Endothelial cell of umbilical vein (primary cell): Measurements from ENCODE around the gene AGBL4. TPM values are rescaled to one million over a fixed set of nuclear protein-coding genes. Genes with fewer than 3 reads are reported as not detected.

Experiments
- BruUV-seq: library from RNA; stranded (reverse); fragments of 400-500 nt; replicated peaks from 2 replicates; lab custom pipeline; 2021; lab: Mats Ljungman, UMichigan
- CTCF ChIA-PET: fragments of 300-600, 350-600 bp; sonication (Branson Sonifier 250); formaldehyde crosslinking; loops from one replicate; lab custom pipeline; 2021; ENCODE audit warnings: antibody characterized with exemption, inconsistent platforms; lab: Charles Lee
- POLR2A ChIA-PET: fragments of 300-600, 350-600 bp; sonication (Branson Sonifier 250); formaldehyde crosslinking; loops from one replicate; lab custom pipeline; 2021; ENCODE audit warnings: antibody characterized with exemption, inconsistent platforms; lab: Charles Lee
- DNase-seq: peaks from one replicate; pipeline ENCODE4 v3.0.0-alpha.2; 2011; ENCODE audit warnings: low read depth, low spot score
- FAIRE-seq: peaks from 2 replicates; lab custom pipeline; 2011; peaks lifted over from hg19 to GRCh38; lab: Jason Lieb, UNC
- H2AFZ ChIP-seq: 2 replicates; pipeline ENCODE4 v1.6.0; 2012; ENCODE audit warnings: low read depth, low read length, control low read depth, inconsistent platforms
- H3K27ac ChIP-seq: 2 replicates; pipeline ENCODE4 v1.5.1; 2011; ENCODE audit warnings: low read depth, mild to moderate bottlenecking, control low read depth, low read length, moderate library complexity; ENCODE audit not compliant: insufficient read depth
- H3K27me3 ChIP-seq, 2 experiments: 2 replicates each; pipeline versions ENCODE4 v1.6.0 to v1.6.1; 2011; ENCODE audit warnings: low read length in 2 of 2, mixed read lengths in 1 of 2; ENCODE audit not compliant: control insufficient read depth in 2 of 2, insufficient read depth in 2 of 2
- H3K36me3 ChIP-seq, 2 experiments: 2 replicates in 1 of 2; 3 replicates in 1 of 2; pipeline ENCODE4 v1.5.1; 2011; ENCODE audit warnings: low read length in 2 of 2, mild to moderate bottlenecking in 1 of 2, moderate library complexity in 1 of 2; ENCODE audit not compliant: control insufficient read depth in 2 of 2, insufficient read depth in 2 of 2; ENCODE audit errors: extremely low read depth in 1 of 2
- H3K4me1 ChIP-seq: 3 replicates; pipeline ENCODE4 v1.5.1; 2011; ENCODE audit warnings: mild to moderate bottlenecking, low read length; ENCODE audit not compliant: control insufficient read depth, insufficient read depth; ENCODE audit errors: extremely low read depth
- H3K4me2 ChIP-seq: 2 replicates; pipeline ENCODE4 v1.6.1; 2011; ENCODE audit warnings: low read length, control low read depth, mixed read lengths; ENCODE audit not compliant: insufficient read depth
- H3K4me3 ChIP-seq, 3 experiments: fragments of 200-600 bp in 1 of 3; sonication (generic), shearing (Covaris generic) in 1 of 3; replicated peaks in 1 of 3; 2 replicates each; pipeline ENCODE4 v1.5.1; 2011 to 2016; ENCODE audit warnings: control low read depth in 3 of 3, low read length in 3 of 3, mild to moderate bottlenecking in 2 of 3, inconsistent platforms in 1 of 3, low read depth in 1 of 3, moderate library complexity in 1 of 3; ENCODE audit not compliant: insufficient read depth in 1 of 3
- H3K79me2 ChIP-seq: 2 replicates; pipeline ENCODE4 v1.6.0; 2012; ENCODE audit warnings: low read length, inconsistent platforms; ENCODE audit not compliant: control insufficient read depth, insufficient read depth
- H3K9ac ChIP-seq: replicated peaks from 2 replicates; pipeline ENCODE3; 2011; ENCODE audit warnings: low read length, control low read depth; ENCODE audit not compliant: insufficient read depth; ENCODE audit errors: extremely low read depth
- H3K9me1 ChIP-seq: replicated peaks from 3 replicates; pipeline ENCODE4 v1.6.0; 2011; ENCODE audit warnings: mild to moderate bottlenecking, low read length; ENCODE audit not compliant: control insufficient read depth, insufficient read depth; ENCODE audit errors: extremely low read depth
- H3K9me3 ChIP-seq: replicated peaks from 2 replicates; pipeline ENCODE4 v1.5.1; 2012; ENCODE audit warnings: low read length, inconsistent platforms; ENCODE audit not compliant: control insufficient read depth, insufficient read depth
- H4K20me1 ChIP-seq: replicated peaks from 2 replicates; pipeline ENCODE3; 2011; ENCODE audit warnings: mild to moderate bottlenecking, low read length; ENCODE audit not compliant: control insufficient read depth, insufficient read depth; ENCODE audit errors: extremely low read depth
- EZH2 ChIP-seq: IDR thresholded peaks from 2 replicates; pipeline ENCODE4 v1.6.1; 2012; ENCODE audit warnings: borderline replicate concordance, low read depth, mild to moderate bottlenecking, moderate library complexity, low read length, inconsistent platforms; ENCODE audit not compliant: severe bottlenecking
- FOS ChIP-seq: IDR thresholded peaks from 2 replicates; pipeline ENCODE4 v1.6.1; 2011; ENCODE audit warnings: mild to moderate bottlenecking, low read length, moderate library complexity, borderline replicate concordance; ENCODE audit not compliant: insufficient read depth
- GATA2 ChIP-seq: IDR thresholded peaks from 2 replicates; pipeline ENCODE4 v1.7.0; 2011; ENCODE audit warnings: low read depth, mild to moderate bottlenecking, moderate library complexity, mixed read lengths, low read length; ENCODE audit not compliant: insufficient read length, insufficient read depth
- JUN ChIP-seq: IDR thresholded peaks from 2 replicates; pipeline ENCODE4 v1.6.1; 2011; ENCODE audit warnings: borderline replicate concordance, low read depth; ENCODE audit not compliant: insufficient read length, insufficient read depth
- MYC ChIP-seq: IDR thresholded peaks from one replicate; pipeline ENCODE4 v1.6.1; 2011; ENCODE audit warnings: mild to moderate bottlenecking, low read depth, low read length
- POLR2A ChIP-seq: IDR thresholded peaks from 2 replicates; pipeline ENCODE4 v1.6.1; 2012; ENCODE audit warnings: low read depth, mild to moderate bottlenecking, control low read depth, low read length
- POLR2AphosphoS5 ChIP-seq: IDR thresholded peaks from 2 replicates; pipeline ENCODE4 v1.6.1; 2012; ENCODE audit warnings: low read depth, mild to moderate bottlenecking, control low read depth, low read length, moderate library complexity; ENCODE audit not compliant: insufficient read depth
- dilution Hi-C: fragments of 300-500 bp; cut with MboI; formaldehyde crosslinking; loops from one replicate; pipeline ENCODE4 v1.15.0; 2019; ENCODE audit warnings: low sequenced_read_pairs; ENCODE audit not compliant: extremely low pct_ligation_motif_present
- intact Hi-C: fragments of 100-400 bp; cut with micrococcal nuclease; formaldehyde crosslinking; loops from one replicate; pipeline ENCODE4 v1.10.0; 2022
- polyA plus RNA-seq, 4 experiments: library from polyadenylated mRNA; depleted of rRNA in 3 of 4; stranded (reverse) in 3 of 4; unstranded in 1 of 4; fragments of >200 nt; gene quantifications; 2 replicates each; pipeline versions ENCODE4 v1.2.1 to v1.2.3, GENCODE V29; 2011 to 2012; ENCODE audit warnings: missing spikeins in 1 of 4
- total RNA-seq: library from RNA; stranded (reverse); gene quantifications from 2 replicates; pipeline ENCODE4 v1.2.3, GENCODE V29; 2021
- TF ChIP-seq, protein P1 (sequence below): IDR thresholded peaks from 2 replicates; pipeline ENCODE4 v1.6.1; 2011; ENCODE audit not compliant: insufficient read depth, insufficient read length
- TF ChIP-seq, protein P2 (sequence below), 2 donors: IDR thresholded peaks; 1 replicate in 1 of 2; 2 replicates in 1 of 2; pipeline ENCODE4 v1.5.1; 2011; ENCODE audit warnings: low read length in 2 of 2, mild to moderate bottlenecking in 2 of 2, moderate library complexity in 2 of 2, control low read depth in 1 of 2, inconsistent platforms in 1 of 2, low read depth in 1 of 2; ENCODE audit not compliant: insufficient read depth in 1 of 2; ENCODE audit errors: extremely low read depth in 1 of 2

The AGBL4 gene
- total and polyA plus RNA-seq, 2 donors (not counting 3 experiments of a cell fraction or from before 2014, with no cell fraction given), result not detected

DNA sequence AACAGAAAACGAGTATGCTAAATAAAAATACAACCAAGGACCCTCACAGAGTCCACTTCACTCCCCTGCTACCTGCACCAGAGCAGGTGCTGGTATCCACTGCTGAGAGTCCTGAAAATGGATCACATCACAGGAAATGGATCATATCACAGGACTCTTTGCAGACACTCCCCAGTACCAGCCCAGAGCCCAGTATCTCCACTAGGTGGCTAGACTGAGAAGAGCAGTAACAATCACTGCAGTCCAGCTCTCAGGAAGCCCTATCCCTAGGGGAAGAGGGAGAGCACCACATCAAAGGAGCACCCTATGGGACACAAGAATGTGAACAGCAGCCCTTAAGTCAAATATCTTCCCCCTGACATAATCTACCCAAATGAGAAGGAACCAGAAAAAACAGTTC, 28.0 kb downstream of the AGBL4 start:
- dilution Hi-C loops, result no loop called here
- Histone ChIP-seq H3K4me2 (no peak overlapping the region), H3K9me3 (peaks cover 2% of the 10 kb centered on the region), H3K27me3 (no peaks in the 10 kb centered on the region), H4K20me1 (no peaks in the 10 kb centered on the region), H3K4me3 (no peak overlapping the region), H3K36me3 (no peaks in the 10 kb centered on the region), H3K9ac (no peak overlapping the region), H3K4me1 (no peaks in the 10 kb centered on the region), H3K9me1 (no peaks in the 10 kb centered on the region), H3K27ac (no peak overlapping the region), H3K79me2 (no peaks in the 10 kb centered on the region), H2AFZ (no peak overlapping the region)
- DNase-seq (no peak), FAIRE-seq (no peak)
- intact Hi-C loops, result no loop called here
- BruUV-seq, result no TSS peak
- ChIA-PET POLR2A (no interaction called here), CTCF (no interaction called here)
- TF ChIP-seq, protein P1, sequence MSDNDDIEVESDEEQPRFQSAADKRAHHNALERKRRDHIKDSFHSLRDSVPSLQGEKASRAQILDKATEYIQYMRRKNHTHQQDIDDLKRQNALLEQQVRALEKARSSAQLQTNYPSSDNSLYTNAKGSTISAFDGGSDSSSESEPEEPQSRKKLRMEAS, result no peak
- no peak for TF ChIP-seq GATA2
- TF ChIP-seq MYC, result no peak
- TF ChIP-seq FOS, result no peak
- TF ChIP-seq, protein P2, sequence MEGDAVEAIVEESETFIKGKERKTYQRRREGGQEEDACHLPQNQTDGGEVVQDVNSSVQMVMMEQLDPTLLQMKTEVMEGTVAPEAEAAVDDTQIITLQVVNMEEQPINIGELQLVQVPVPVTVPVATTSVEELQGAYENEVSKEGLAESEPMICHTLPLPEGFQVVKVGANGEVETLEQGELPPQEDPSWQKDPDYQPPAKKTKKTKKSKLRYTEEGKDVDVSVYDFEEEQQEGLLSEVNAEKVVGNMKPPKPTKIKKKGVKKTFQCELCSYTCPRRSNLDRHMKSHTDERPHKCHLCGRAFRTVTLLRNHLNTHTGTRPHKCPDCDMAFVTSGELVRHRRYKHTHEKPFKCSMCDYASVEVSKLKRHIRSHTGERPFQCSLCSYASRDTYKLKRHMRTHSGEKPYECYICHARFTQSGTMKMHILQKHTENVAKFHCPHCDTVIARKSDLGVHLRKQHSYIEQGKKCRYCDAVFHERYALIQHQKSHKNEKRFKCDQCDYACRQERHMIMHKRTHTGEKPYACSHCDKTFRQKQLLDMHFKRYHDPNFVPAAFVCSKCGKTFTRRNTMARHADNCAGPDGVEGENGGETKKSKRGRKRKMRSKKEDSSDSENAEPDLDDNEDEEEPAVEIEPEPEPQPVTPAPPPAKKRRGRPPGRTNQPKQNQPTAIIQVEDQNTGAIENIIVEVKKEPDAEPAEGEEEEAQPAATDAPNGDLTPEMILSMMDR (IDR thresholded peaks at IDR 0.05; ENCODE audit: extremely low read depth in 1 of 2, insufficient read depth in 1 of 2, low read depth in 1 of 2, low read length in 2 of 2), result no peak

DNA sequence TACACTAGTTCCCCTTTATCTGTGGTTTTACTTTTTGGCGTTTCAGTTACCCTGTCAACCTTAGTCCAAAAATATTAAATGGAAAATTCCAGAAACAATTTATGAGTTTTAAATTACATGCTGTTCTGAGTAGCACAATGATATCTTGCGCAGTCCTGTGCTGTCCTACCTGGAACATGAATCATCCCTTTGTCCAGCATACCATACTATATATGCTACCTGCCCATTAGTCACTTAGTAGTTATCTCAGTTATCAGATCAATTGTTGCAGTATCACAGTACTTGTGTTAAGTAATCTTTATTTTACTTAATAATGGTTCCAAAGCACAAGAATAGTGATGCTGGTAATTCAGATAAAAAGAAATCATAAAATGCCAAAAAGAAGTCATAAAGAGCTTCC, 52.7 kb downstream of the AGBL4 start:
- no peak for TF ChIP-seq EZH2
- TF ChIP-seq JUN, result no peak
- no peak for TF ChIP-seq POLR2A
- TF ChIP-seq POLR2AphosphoS5, result no peak
- TF ChIP-seq, protein P1, result no peak
- TF ChIP-seq, protein P2 (IDR thresholded peaks at IDR 0.05; ENCODE audit: extremely low read depth in 1 of 2, insufficient read depth in 1 of 2, low read depth in 1 of 2, low read length in 2 of 2), result no peak
- TF ChIP-seq MYC, result no peak
- TF ChIP-seq GATA2, result no peak
- no TSS peak for BruUV-seq
- no peak overlapping the region for H3K27ac ChIP-seq
- DNase-seq, result no peak
- no peak for FAIRE-seq
- no peak overlapping the region for H2AFZ ChIP-seq
- dilution Hi-C loops (no loop called here), intact Hi-C loops (no loop called here)
- no peaks in the 10 kb centered on the region for H4K20me1 ChIP-seq
- H3K27me3 ChIP-seq, result no peaks in the 10 kb centered on the region
- CTCF ChIA-PET, result no interaction called here
- H3K9ac ChIP-seq, result no peak overlapping the region
- H3K79me2 ChIP-seq, result no peaks in the 10 kb centered on the region
- POLR2A ChIA-PET, result no interaction called here
- H3K36me3 ChIP-seq, result no peaks in the 10 kb centered on the region
- H3K4me1 ChIP-seq, result no peaks in the 10 kb centered on the region
- H3K9me1 ChIP-seq, result no peaks in the 10 kb centered on the region
- no peaks in the 10 kb centered on the region for H3K9me3 ChIP-seq
- no peak overlapping the region for H3K4me2 ChIP-seq
- H3K4me3 ChIP-seq, result no peak overlapping the region
